GM13977 (cell line): ENCODE results near the gene NOTCH3.
A peak's percentile ranks its signal among the peaks of the same experiment; 100 is the strongest.

Experiments
- DNase-seq: peaks from one replicate; pipeline ENCODE4 v3.0.0; 2012; ENCODE audit warnings: low spot score
- CTCF ChIP-seq: IDR thresholded peaks from 2 replicates; pipeline ENCODE4 v1.5.1; 2012; ENCODE audit warnings: mild to moderate bottlenecking, control low read depth; ENCODE audit not compliant: insufficient read depth; ENCODE audit errors: extremely low read depth, missing control alignments
- in situ Hi-C: fragments of 300-500 bp; cut with MboI; formaldehyde crosslinking; loops from one replicate; pipeline ENCODE4 v1.12.0; 2022; ENCODE audit warnings: low sequenced_read_pairs, low pct_unique_long_range_greater_than_20kb, mixed read lengths, inconsistent platforms; ENCODE audit not compliant: unreplicated experiment

NOTCH3 gene

GRCh38 chr19:15136234-15136954 is 64.4 kb downstream of the NOTCH3 start:
- in situ Hi-C loops = no loop called here
- TF ChIP-seq CTCF = no peak

GRCh38 chr19:15129856-15130585 is 70.8 kb downstream of the NOTCH3 start:
- TF ChIP-seq CTCF = no peak
- DNase-seq = no peak
- in situ Hi-C loops = no loop called here

More at GRCh38 chr19:15136234-15136954, 64.4 kb downstream of the NOTCH3 start:
- no peak for DNase-seq

- no peak for DNase-seq
- in situ Hi-C loops = no loop called here
- TF ChIP-seq CTCF = no peak
Observed at GRCh38 chr19:15128162-15128770, 72.5 kb downstream of the NOTCH3 start.

GRCh38 chr19:15126131-15126910 is 74.5 kb downstream of the NOTCH3 start:
- TF ChIP-seq CTCF = no peak
- DNase-seq = no peak
- in situ Hi-C loops = no loop called here

- DNase-seq = peak; percentile 98
- in situ Hi-C loops = no loop called here
- no peak for TF ChIP-seq CTCF
Observed at GRCh38 chr19:15125232-15126067, 75.3 kb downstream of the NOTCH3 start.
